Testis (tissue), 3 donors: ENCODE data around the gene NFKB1. TPM values are rescaled to one million over a fixed set of nuclear protein-coding genes. Genes with fewer than 3 reads are reported as not detected.

Experiments used
- DNase-seq: peaks from one replicate; pipeline ENCODE4 v3.0.0-alpha.2; 2019
- H3K27ac ChIP-seq, 2 donors: fragments of 200-600 bp; sonication (generic); one replicate each; pipeline ENCODE4 v1.5.1; 2019
- H3K27me3 ChIP-seq: fragments of 200-600 bp; sonication (generic); one replicate; pipeline ENCODE4 v1.5.1; 2019
- H3K36me3 ChIP-seq: fragments of 200-600 bp; sonication (generic); one replicate; pipeline ENCODE4 v1.5.1; 2017; ENCODE audit warnings: low read depth; ENCODE audit errors: missing control alignments
- H3K4me1 ChIP-seq: fragments of 200-600 bp; sonication (generic); one replicate; pipeline ENCODE4 v1.5.1; 2019
- H3K4me3 ChIP-seq, 2 donors: fragments of 200-600 bp; sonication (generic); one replicate each; pipeline ENCODE4 v1.5.1; 2017 to 2019
- H3K9me3 ChIP-seq: fragments of 200-600 bp; sonication (generic); one replicate; pipeline ENCODE4 v1.5.1; 2017
- CTCF ChIP-seq, 3 experiments: fragments of 450-650 bp in 2 of 3; fragments of 200-600 bp in 1 of 3; sonication (generic) in 1 of 3; IDR thresholded peaks; one replicate each; pipeline ENCODE4 v1.5.1; 2016 to 2019; ENCODE audit warnings: antibody characterized with exemption in 3 of 3, mild to moderate bottlenecking in 2 of 3, moderate library complexity in 1 of 3
- POLR2A ChIP-seq: fragments of 450-650 bp; IDR thresholded peaks from one replicate; pipeline ENCODE4 v1.6.1; 2017; ENCODE audit warnings: antibody characterized with exemption, mild to moderate bottlenecking, moderate library complexity
- WGBS, 2 donors: methylation state at CpG; one replicate each; pipeline ENCODE4 v1.1.5; 2018; 5-methylcytosine and 5-hydroxymethylcytosine counted together
- intact Hi-C: fragments of 100-400 bp; cut with DNase I; formaldehyde crosslinking; loops from one replicate; pipeline ENCODE4 v1.15.1; 2023; ENCODE audit warnings: low total_unique reads
- polyA plus RNA-seq: library from polyadenylated mRNA; stranded (reverse); fragments of 350-450 nt; fragmentation: Illumina TruSeq; extraction: RNeasy Lipid Tissue Mini Kit (QIAGEN cat#74804); gene quantifications from one replicate; pipeline ENCODE4 v1.2.3, GENCODE V29; 2014; ENCODE audit warnings: low read depth, low replicate concordance; ENCODE audit not compliant: insufficient read depth
- total RNA-seq, 2 donors: library from RNA; depleted of rRNA; stranded (reverse); fragments of >200 nt; gene quantifications; one replicate each; pipeline ENCODE4 v1.2.3, GENCODE V29; 2016

NFKB1 gene
- total and polyA plus RNA-seq, 3 donors from 2014 or later = 22.2 to 27.4 (median 24.6) TPM

DNA sequence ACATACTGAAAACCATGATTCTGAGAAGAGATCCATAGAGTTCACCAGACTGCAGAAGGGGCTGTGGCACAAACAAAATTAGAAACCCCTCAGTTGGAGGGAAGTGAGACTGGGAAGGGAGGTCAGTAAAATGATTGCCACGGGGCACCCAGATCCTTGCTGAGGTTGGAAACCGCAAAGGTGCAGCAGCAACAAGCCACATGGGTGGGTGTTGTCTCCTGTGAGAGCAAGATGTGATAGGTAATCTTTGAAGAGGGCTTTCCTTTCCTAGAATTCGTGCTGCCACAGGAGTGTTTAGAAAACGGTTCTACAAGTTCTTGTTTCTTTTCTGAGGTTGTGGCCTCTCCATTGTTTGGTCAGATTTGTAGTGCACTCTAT, 85.5 kb downstream of the NFKB1 start:
- Histone ChIP-seq H3K27ac (no peak overlapping the region), H3K36me3 (no peaks in the 10 kb centered on the region), H3K27me3 (no peaks in the 10 kb centered on the region), H3K9me3 (no peaks in the 10 kb centered on the region), H3K4me1 (no peaks in the 10 kb centered on the region), H3K4me3 (no peak overlapping the region)
- WGBS, 2 donors = 88 to 96% methylated on average over 4 of the region's 4 CpGs
- TF ChIP-seq POLR2A (no peak), CTCF (IDR thresholded peaks at IDR 0.05) (no peak)
- intact Hi-C loops = no loop called here
- DNase-seq = no peak

GRCh38 chr4:102589743-102590142, 88.6 kb downstream of the NFKB1 start:
- no peaks in the 10 kb centered on the region for H3K4me1 ChIP-seq
- TF ChIP-seq POLR2A = no peak
- TF ChIP-seq CTCF (IDR thresholded peaks at IDR 0.05) = no peak
- H3K27ac ChIP-seq = no peak overlapping the region
- no peaks in the 10 kb centered on the region for H3K9me3 ChIP-seq
- no peak for DNase-seq
- H3K4me3 ChIP-seq = no peak overlapping the region
- H3K36me3 ChIP-seq = no peaks in the 10 kb centered on the region
- 72 to 89% methylated on average over 3 of the region's 3 CpGs for WGBS, 2 donors
- no peaks in the 10 kb centered on the region for H3K27me3 ChIP-seq
- intact Hi-C loops = no loop called here

GRCh38 chr4:102592256-102592655, 91.1 kb downstream of the NFKB1 start:
- DNase-seq = no peak
- H3K27ac ChIP-seq = no peak overlapping the region
- TF ChIP-seq POLR2A (no peak), CTCF (IDR thresholded peaks at IDR 0.05) (no peak)
- H3K9me3 ChIP-seq = no peaks in the 10 kb centered on the region
- H3K4me1 ChIP-seq = no peaks in the 10 kb centered on the region
- H3K27me3 ChIP-seq = no peaks in the 10 kb centered on the region
- no peak overlapping the region for H3K4me3 ChIP-seq
- H3K36me3 ChIP-seq = no peaks in the 10 kb centered on the region
- intact Hi-C loops = no loop called here

DNA sequence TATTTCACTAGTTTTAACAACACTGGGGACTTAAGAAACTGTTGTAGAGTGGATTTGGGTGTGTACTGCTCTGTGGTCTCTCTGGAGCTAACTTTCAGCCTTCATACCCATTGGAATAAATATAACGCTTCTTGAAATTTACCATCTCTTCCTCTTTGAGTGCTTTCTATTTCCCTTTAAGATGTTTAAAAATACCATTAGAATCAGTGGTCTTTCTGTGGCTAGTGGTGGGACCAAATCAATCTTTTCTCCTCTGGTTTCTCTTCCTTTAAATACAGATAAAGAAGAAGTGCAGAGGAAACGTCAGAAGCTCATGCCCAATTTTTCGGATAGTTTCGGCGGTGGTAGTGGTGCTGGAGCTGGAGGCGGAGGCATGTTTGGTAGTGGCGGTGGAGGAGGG, 92.0 kb downstream of the NFKB1 start:
- TF ChIP-seq POLR2A (no peak), CTCF (IDR thresholded peaks at IDR 0.05) (no peak)
- H3K27ac ChIP-seq = no peak overlapping the region
- 83 to 91% methylated on average over 7 of the region's 7 CpGs for WGBS, 2 donors
- no peak overlapping the region for H3K4me3 ChIP-seq
- H3K36me3 ChIP-seq = no peaks in the 10 kb centered on the region
- DNase-seq = no peak
- no peaks in the 10 kb centered on the region for H3K4me1 ChIP-seq
- intact Hi-C loops = no loop called here
- no peaks in the 10 kb centered on the region for H3K9me3 ChIP-seq
- H3K27me3 ChIP-seq = no peaks in the 10 kb centered on the region

GRCh38 chr4:102594000-102594399, 92.8 kb downstream of the NFKB1 start:
- no peaks in the 10 kb centered on the region for H3K36me3 ChIP-seq
- WGBS, 2 donors = 60 to 92% methylated on average over 2 of the region's 2 CpGs
- no peaks in the 10 kb centered on the region for H3K9me3 ChIP-seq
- H3K27ac ChIP-seq = no peak overlapping the region
- no peaks in the 10 kb centered on the region for H3K27me3 ChIP-seq
- intact Hi-C loops = no loop called here
- no peaks in the 10 kb centered on the region for H3K4me1 ChIP-seq
- DNase-seq = no peak
- TF ChIP-seq CTCF (IDR thresholded peaks at IDR 0.05) (no peak), POLR2A (no peak)
- H3K4me3 ChIP-seq = no peak overlapping the region
